ENCODE results near the gene PNMA8C. TPM values are rescaled to one million over a fixed set of nuclear protein-coding genes. Genes with fewer than 3 reads are reported as not detected.

The PNMA8C gene
- total RNA-seq, 1 experiment from 2014 or later = not detected

GRCh38 chr19:46386151-46386550, 42.6 kb downstream of the PNMA8C start:
- DNase-seq (ENCODE audit: low read depth, low spot score) (no peak), ATAC-seq (no peak)
- intact Hi-C loops (cut with micrococcal nuclease; ENCODE audit: unreplicated experiment) (no loop called here), in situ Hi-C loops (cut with HindIII; ENCODE audit: low pct_unique_long_range_greater_than_20kb, low sequenced_read_pairs) (no loop called here)
- Histone ChIP-seq H3K36me3 (ENCODE audit: control insufficient read depth, insufficient read depth, low read length) (0 out of 2 replicates have a peak, but pooled peaks cover 7% of the 10 kb centered on the region), H3K9me3 (ENCODE audit: control insufficient read depth, insufficient read depth, low read depth, low read length) (no peaks in the 10 kb centered on the region), H3K4me1 (ENCODE audit: control insufficient read depth, insufficient read depth, low read length) (no peaks in the 10 kb centered on the region), H3K27me3 (ENCODE audit: control insufficient read depth, insufficient read depth, low read length) (no peaks in the 10 kb centered on the region), H3K4me3 (ENCODE audit: low read depth in 2 of 2, low read length in 2 of 2) (no peak overlapping the region), H3K27ac (ENCODE audit: low read length) (no peak overlapping the region)
- POLR2A ChIA-PET = interaction anchor here (0.5 kb wide), 1 partner anchor 88 kb away, joined by 18 read pairs; no protein-coding TSS in a partner anchor
- BruUV-seq (replicated peaks) = no TSS peak
- CTCF ChIA-PET = interaction anchor here (0.6 kb wide), 1 partner anchor 17 kb away, joined by 5 read pairs; no protein-coding TSS in a partner anchor
- no peak for TF ChIP-seq CTCF (IDR thresholded peaks at IDR 0.05)
- TF ChIP-seq TCF7L2 (IDR thresholded peaks at IDR 0.05; ENCODE audit: low read depth, low read length) = no peak

GRCh38 chr19:46385636-46386035, 43.1 kb downstream of the PNMA8C start:
- no peak for ATAC-seq
- H3K27me3 ChIP-seq (ENCODE audit: control insufficient read depth, insufficient read depth, low read length) = no peaks in the 10 kb centered on the region
- in situ Hi-C loops (cut with HindIII; ENCODE audit: low pct_unique_long_range_greater_than_20kb, low sequenced_read_pairs) = no loop called here
- DNase-seq (ENCODE audit: low read depth, low spot score) = no peak
- H3K36me3 ChIP-seq (ENCODE audit: control insufficient read depth, insufficient read depth, low read length) = 0 out of 2 replicates have a peak, but pooled peaks cover 7% of the 10 kb centered on the region
- intact Hi-C loops (cut with micrococcal nuclease; ENCODE audit: unreplicated experiment) = no loop called here
- H3K9me3 ChIP-seq (ENCODE audit: control insufficient read depth, insufficient read depth, low read depth, low read length) = no peaks in the 10 kb centered on the region
- ChIA-PET POLR2A (no interaction called here), CTCF (no interaction called here)
- no TSS peak for BruUV-seq (replicated peaks)
- no peak overlapping the region for H3K4me3 ChIP-seq (ENCODE audit: low read depth in 2 of 2, low read length in 2 of 2)
- no peak overlapping the region for H3K27ac ChIP-seq (ENCODE audit: low read length)
- no peak for TF ChIP-seq TCF7L2 (IDR thresholded peaks at IDR 0.05; ENCODE audit: low read depth, low read length)
- no peak for TF ChIP-seq REST (IDR thresholded peaks at IDR 0.05; ENCODE audit: insufficient read depth in 1 of 2, low read depth in 2 of 2, low read length in 1 of 2)
- no peak for TF ChIP-seq CTCF (IDR thresholded peaks at IDR 0.05)
- no peak for TF ChIP-seq SIN3A (IDR thresholded peaks at IDR 0.05; ENCODE audit: borderline replicate concordance, insufficient read depth, low read depth, low read length)
- H3K4me1 ChIP-seq (ENCODE audit: control insufficient read depth, insufficient read depth, low read length) = no peaks in the 10 kb centered on the region

GRCh38 chr19:46384396-46384795, 44.3 kb downstream of the PNMA8C start:
- Histone ChIP-seq H3K4me1 (ENCODE audit: control insufficient read depth, insufficient read depth, low read length) (no peaks in the 10 kb centered on the region), H3K27me3 (ENCODE audit: control insufficient read depth, insufficient read depth, low read length) (no peaks in the 10 kb centered on the region), H3K4me3 (ENCODE audit: low read depth in 2 of 2, low read length in 2 of 2) (no peak overlapping the region), H3K36me3 (ENCODE audit: control insufficient read depth, insufficient read depth, low read length) (0 out of 2 replicates have a peak, but pooled peaks cover 6% of the 10 kb centered on the region), H3K27ac (ENCODE audit: low read length) (no peak overlapping the region), H3K9me3 (ENCODE audit: control insufficient read depth, insufficient read depth, low read depth, low read length) (no peaks in the 10 kb centered on the region)
- ATAC-seq = no peak
- DNase-seq (ENCODE audit: low read depth, low spot score) = no peak
- TF ChIP-seq REST (IDR thresholded peaks at IDR 0.05; ENCODE audit: insufficient read depth in 1 of 2, low read depth in 2 of 2, low read length in 1 of 2) = no peak
- in situ Hi-C loops (cut with HindIII; ENCODE audit: low pct_unique_long_range_greater_than_20kb, low sequenced_read_pairs) (no loop called here), intact Hi-C loops (cut with micrococcal nuclease; ENCODE audit: unreplicated experiment) (no loop called here)
- no TSS peak for BruUV-seq (replicated peaks)
- ChIA-PET CTCF (no interaction called here), POLR2A (no interaction called here)

Data from Panc1 (cell line).